WTC11 (cell line): ENCODE results near the gene SNRPD3. TPM values are rescaled to one million over a fixed set of nuclear protein-coding genes. Genes with fewer than 3 reads are reported as not detected.

Source experiments
- AFF4 ChIP-seq: sonication (generic); formaldehyde crosslinking; IDR thresholded peaks from 2 replicates; pipeline ENCODE4 v1.8.1; 2023; ENCODE audit warnings: mild to moderate bottlenecking, missing genetic modification reagents, borderline replicate concordance
- ARID4B ChIP-seq: sonication (generic); formaldehyde crosslinking; IDR thresholded peaks from 2 replicates; pipeline ENCODE4 v1.8.0; 2023; ENCODE audit warnings: missing genetic modification reagents, mild to moderate bottlenecking, borderline replicate concordance
- ATF3 ChIP-seq: sonication (generic); formaldehyde crosslinking; conservative IDR thresholded peaks from 2 replicates; pipeline ENCODE4 v1.8.1; 2022; ENCODE audit warnings: mild to moderate bottlenecking, missing genetic modification reagents
- CREM ChIP-seq: sonication (generic); formaldehyde crosslinking; IDR thresholded peaks from 2 replicates; pipeline ENCODE4 v1.8.1; 2022; ENCODE audit warnings: mild to moderate bottlenecking, missing genetic modification reagents, moderate library complexity
- CTCF ChIP-seq: fragments of 200-600 bp; IDR thresholded peaks from 2 replicates; pipeline ENCODE4 v1.8.0; 2022; ENCODE audit warnings: antibody characterized with exemption
- ESRRA ChIP-seq: sonication (generic); formaldehyde crosslinking; IDR thresholded peaks from 2 replicates; pipeline ENCODE4 v1.8.1; 2022; ENCODE audit warnings: mild to moderate bottlenecking, missing genetic modification reagents, borderline replicate concordance
- FOXJ3 ChIP-seq: sonication (generic); formaldehyde crosslinking; IDR thresholded peaks from 2 replicates; pipeline ENCODE4 v1.9.0; 2021; ENCODE audit warnings: missing genetic modification reagents, mild to moderate bottlenecking, borderline replicate concordance
- IRF1 ChIP-seq: sonication (generic); formaldehyde crosslinking; IDR thresholded peaks from 2 replicates; pipeline ENCODE4 v1.8.0; 2023; ENCODE audit warnings: missing genetic modification reagents
- NFYB ChIP-seq: sonication (generic); formaldehyde crosslinking; conservative IDR thresholded peaks from 2 replicates; pipeline ENCODE4 v1.8.0; 2022; ENCODE audit warnings: low read depth, missing genetic modification reagents
- SMAD4 ChIP-seq: sonication (generic); formaldehyde crosslinking; IDR thresholded peaks from 2 replicates; pipeline ENCODE4 v1.8.0; 2022; ENCODE audit warnings: mild to moderate bottlenecking, missing genetic modification reagents
- TCF7 ChIP-seq: sonication (generic); formaldehyde crosslinking; IDR thresholded peaks from 2 replicates; pipeline ENCODE4 v1.8.0; 2022; ENCODE audit warnings: mild to moderate bottlenecking, low read depth, missing genetic modification reagents, moderate library complexity
- TEAD1 ChIP-seq: sonication (generic); formaldehyde crosslinking; IDR thresholded peaks from 2 replicates; pipeline ENCODE4 v1.8.0; 2022; ENCODE audit warnings: mild to moderate bottlenecking, missing genetic modification reagents
- USF1 ChIP-seq: sonication (generic); formaldehyde crosslinking; IDR thresholded peaks from 2 replicates; pipeline ENCODE4 v1.8.0; 2022; ENCODE audit warnings: mild to moderate bottlenecking, missing genetic modification reagents
- ZBTB21 ChIP-seq: sonication (generic); formaldehyde crosslinking; IDR thresholded peaks from 2 replicates; pipeline ENCODE4 v1.8.1; 2023; ENCODE audit warnings: mild to moderate bottlenecking, missing genetic modification reagents, borderline replicate concordance
- ZMAT4 ChIP-seq: fragments of 250-450 bp; sonication (Bioruptor Pico); IDR thresholded peaks from 2 replicates; pipeline ENCODE4 v1.9.0; 2021; ENCODE audit warnings: mild to moderate bottlenecking
- ZNF138 ChIP-seq: sonication (generic); formaldehyde crosslinking; conservative IDR thresholded peaks from 2 replicates; pipeline ENCODE4 v1.8.1; 2022; ENCODE audit warnings: mild to moderate bottlenecking, moderate library complexity, missing genetic modification reagents
- ZNF317 ChIP-seq: sonication (generic); formaldehyde crosslinking; IDR thresholded peaks from 2 replicates; pipeline ENCODE4 v1.8.1; 2023; ENCODE audit warnings: low read depth, mild to moderate bottlenecking, moderate library complexity, missing genetic modification reagents, borderline replicate concordance
- ZNF423 ChIP-seq: fragments of 250-450 bp; sonication (Bioruptor Pico); IDR thresholded peaks from 2 replicates; pipeline ENCODE4 v2.1.2; 2022; ENCODE audit warnings: mild to moderate bottlenecking, moderate library complexity
- ZNF512 ChIP-seq: sonication (generic); formaldehyde crosslinking; IDR thresholded peaks from 2 replicates; pipeline ENCODE4 v1.8.1; 2022; ENCODE audit warnings: missing genetic modification reagents, borderline replicate concordance
- ZNF671 ChIP-seq: fragments of 250-450 bp; sonication (Bioruptor Pico); IDR thresholded peaks from 2 replicates; pipeline ENCODE4 v1.8.0; 2021; ENCODE audit warnings: mild to moderate bottlenecking
- ZSCAN18 ChIP-seq: fragments of 250-450 bp; sonication (Bioruptor Pico); IDR thresholded peaks from 2 replicates; pipeline ENCODE4 v2.1.2; 2022; ENCODE audit warnings: mild to moderate bottlenecking, moderate library complexity
- total RNA-seq: library from RNA; stranded (reverse); gene quantifications from 3 replicates; pipeline ENCODE4 v1.2.3, GENCODE V29; 2021

SNRPD3 gene
- total RNA-seq, 1 experiment from 2014 or later = 198 TPM

- TF ChIP-seq ZNF512 (CRISPR knock-in tag) = no peak
- TF ChIP-seq NFYB (CRISPR knock-in tag) = peak; percentile 57; the same call in 1 of the 2 replicates
- TF ChIP-seq FOXJ3 (CRISPR knock-in tag) = no peak
- no peak for TF ChIP-seq ZNF423 (CRISPR knock-in tag)
- TF ChIP-seq ARID4B (CRISPR knock-in tag) = peak; percentile 68; the same call in 1 of the 2 replicates
- TF ChIP-seq TCF7 = no peak
- TF ChIP-seq ZMAT4 (CRISPR knock-in tag) = no peak
- no peak for TF ChIP-seq ZBTB21 (CRISPR knock-in tag)
- no peak for TF ChIP-seq ATF3 (CRISPR knock-in tag)
- no peak for TF ChIP-seq CTCF
- TF ChIP-seq CREM = peak; percentile 57; the same call in 1 of the 2 replicates
- no peak for TF ChIP-seq USF1
- TF ChIP-seq ZNF317 = no peak
- TF ChIP-seq ZSCAN18 (CRISPR knock-in tag) = no peak
- no peak; the same call in 1 of the 2 replicates for TF ChIP-seq SMAD4 (CRISPR knock-in tag)
- TF ChIP-seq TEAD1 (CRISPR knock-in tag) = peak; percentile 77
- TF ChIP-seq ESRRA = no peak
- no peak for TF ChIP-seq ZNF138 (CRISPR knock-in tag)
- TF ChIP-seq IRF1 = no peak; the same call in 1 of the 2 replicates
- TF ChIP-seq AFF4 (CRISPR knock-in tag) = no peak
- TF ChIP-seq ZNF671 (CRISPR knock-in tag) = no peak
These were observed at the start of gene SNRPD3 (continued) for GRCh38 chr22:24555165-24556039.
